Stomach (tissue), 4 donors: Measurements from ENCODE around the gene LRFN4.

ENCODE experiments used
- CTCF ChIP-seq, 7 experiments: fragments of 450-650 bp in 4 of 7; fragments of 200-600 bp in 3 of 7; sonication (generic) in 3 of 7; IDR thresholded peaks; one replicate each; pipeline ENCODE4 v1.5.1; 2016 to 2019; ENCODE audit warnings: antibody characterized with exemption in 7 of 7, control low read depth in 2 of 7, mild to moderate bottlenecking in 1 of 7
- EP300 ChIP-seq: sonication (generic); formaldehyde crosslinking; IDR thresholded peaks from one replicate; pipeline ENCODE4 v1.6.1; 2017; ENCODE audit warnings: antibody characterized with exemption
- POLR2A ChIP-seq, 4 donors: fragments of 450-650 bp; IDR thresholded peaks; one replicate each; pipeline ENCODE4 v1.6.1; 2016; ENCODE audit warnings: antibody characterized with exemption in 4 of 4, control low read depth in 2 of 4, mild to moderate bottlenecking in 1 of 4, moderate library complexity in 1 of 4
- POLR2AphosphoS5 ChIP-seq, 3 donors: sonication (generic); formaldehyde crosslinking; IDR thresholded peaks; one replicate each; pipeline ENCODE4 v1.6.1; 2016; ENCODE audit warnings: antibody characterized with exemption in 3 of 3

DNA sequence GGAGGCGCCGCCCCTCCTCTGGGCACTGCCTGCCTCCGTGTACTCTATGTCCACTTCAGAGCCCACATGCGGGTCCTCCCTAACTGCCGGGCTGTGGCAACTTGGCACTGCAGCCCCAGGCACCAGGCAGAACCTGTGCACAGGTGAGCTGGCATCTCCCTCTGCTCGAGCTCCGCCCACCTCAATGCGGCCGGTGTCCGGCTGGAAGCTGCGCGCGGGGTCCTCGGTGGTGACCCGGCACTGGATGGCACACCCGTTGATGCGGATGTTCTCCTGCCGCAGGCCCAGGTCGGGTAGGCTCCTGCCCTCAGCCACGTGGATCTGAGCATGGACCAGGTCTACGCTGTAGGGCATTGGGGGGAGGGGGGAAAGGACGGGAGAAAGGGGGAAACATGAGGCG lies 9.1 kb downstream of the LRFN4 start:
- no peak for TF ChIP-seq CTCF (IDR thresholded peaks at IDR 0.05)
- TF ChIP-seq EP300 = no peak
- TF ChIP-seq POLR2AphosphoS5 (IDR thresholded peaks at IDR 0.05) = no peak
- TF ChIP-seq POLR2A (IDR thresholded peaks at IDR 0.05) = no peak
